Lung microvascular endothelial cell (primary cell): ENCODE data around the gene HOXD3. TPM values are rescaled to one million over a fixed set of nuclear protein-coding genes. Genes with fewer than 3 reads are reported as not detected.
A peak's percentile ranks its signal among the peaks of the same experiment; 100 is the strongest.

Source experiments
- DNase-seq, 2 donors: peaks; one replicate each; pipeline versions ENCODE4 v3.0.0 to v3.0.0-alpha.2; 2010; ENCODE audit warnings: low read depth in 2 of 2
- total RNA-seq: library from RNA; depleted of rRNA; stranded (reverse); fragments of >200 nt; gene quantifications from 2 replicates; pipeline ENCODE4 v1.2.1, GENCODE V29; 2014

The HOXD3 gene
- total RNA-seq, 1 donor from 2014 or later = 15.9 TPM

DNA sequence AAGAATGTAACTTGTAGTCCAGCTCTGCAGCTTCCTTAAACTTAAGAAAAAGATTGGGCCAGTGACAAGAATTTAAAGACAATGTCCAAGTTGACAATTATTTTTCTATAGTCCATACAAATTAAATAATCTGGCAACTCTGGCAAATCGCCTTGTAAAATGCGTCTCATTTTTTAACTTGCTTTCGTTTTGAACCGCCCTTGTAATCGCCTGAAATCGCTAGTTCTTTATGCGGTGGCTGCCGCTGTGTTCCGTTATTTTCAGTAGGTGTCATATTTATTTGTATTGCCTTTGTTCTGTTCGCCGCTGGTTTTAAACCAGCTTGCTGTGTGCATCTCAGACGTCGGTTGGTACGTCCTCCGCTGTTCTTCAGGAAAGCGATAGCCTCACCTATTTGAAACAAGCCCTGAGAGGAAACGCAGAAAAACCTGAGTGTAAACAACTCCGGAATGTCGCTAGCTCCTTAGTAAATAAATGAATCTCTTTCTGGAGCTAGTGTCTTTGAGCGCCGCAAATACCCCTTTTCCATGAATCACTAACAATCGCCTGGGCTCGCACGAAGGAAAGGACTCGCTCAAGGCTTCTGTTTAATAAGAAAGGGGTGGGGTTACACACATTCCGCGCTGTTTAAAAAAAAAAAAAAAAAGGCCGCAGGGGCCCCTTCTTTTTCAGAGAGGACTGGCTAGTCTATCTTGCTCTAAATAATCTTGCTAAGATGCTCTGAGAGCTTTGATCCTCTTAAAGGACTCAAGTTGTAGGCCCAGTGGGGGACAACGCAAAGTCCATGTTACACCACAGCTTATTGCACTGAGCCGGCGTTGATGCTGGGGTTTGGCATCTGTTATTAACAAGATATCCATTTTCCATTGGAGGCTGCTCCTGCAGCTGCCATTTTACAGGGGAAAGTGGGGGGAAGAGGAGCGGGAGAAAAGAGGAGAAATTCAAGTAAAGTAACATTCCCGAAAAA is 24.6 kb upstream of the HOXD3 start:
- DNase-seq = peak; percentile 12 to 79

GRCh38 chr2:176133389-176133788 is 23.7 kb upstream of the HOXD3 start:
- peak in 1 of 2 donors; percentile 33 for DNase-seq

DNA sequence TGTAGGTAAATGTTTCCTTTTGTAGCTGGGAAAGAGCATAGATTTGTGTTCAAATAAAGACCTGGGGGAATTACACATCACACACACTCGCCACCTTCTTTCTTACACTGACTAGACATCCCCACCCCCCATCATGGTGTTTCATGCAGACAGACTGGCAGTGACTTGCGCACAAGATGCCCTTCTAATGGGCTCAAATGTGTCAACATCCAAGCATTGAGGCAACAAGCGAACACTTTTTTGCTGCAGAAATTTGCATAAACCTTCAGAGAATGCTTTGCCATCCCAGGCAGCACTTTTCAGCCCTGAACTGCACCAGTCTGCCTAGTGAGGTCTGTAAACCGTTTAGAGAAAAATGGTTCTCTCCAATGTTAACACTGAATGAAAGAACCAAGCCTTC is 23.1 kb upstream of the HOXD3 start:
- peak in 1 of 2 donors; percentile 39 for DNase-seq

DNA sequence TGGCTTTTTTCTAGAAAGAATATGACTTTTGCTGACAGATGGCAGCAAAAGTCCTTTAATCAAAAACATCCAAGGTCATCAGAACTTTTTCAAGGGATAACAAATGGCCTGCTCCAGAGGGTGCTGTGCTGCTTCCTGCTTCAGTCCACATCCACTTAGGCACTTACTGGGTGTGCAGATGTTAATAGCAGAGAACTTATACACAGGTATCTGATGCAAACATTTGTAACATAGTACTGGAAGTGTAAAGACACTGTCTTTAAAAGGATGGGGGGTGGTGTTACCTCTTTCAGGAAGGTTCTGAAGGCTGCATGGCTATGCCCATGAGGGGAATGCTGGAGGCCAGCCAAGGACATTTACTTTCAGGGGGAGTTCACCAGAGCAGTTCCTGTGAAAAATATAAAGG is 22.1 kb upstream of the HOXD3 start:
- DNase-seq = peak in 1 of 2 donors; percentile 72

DNA sequence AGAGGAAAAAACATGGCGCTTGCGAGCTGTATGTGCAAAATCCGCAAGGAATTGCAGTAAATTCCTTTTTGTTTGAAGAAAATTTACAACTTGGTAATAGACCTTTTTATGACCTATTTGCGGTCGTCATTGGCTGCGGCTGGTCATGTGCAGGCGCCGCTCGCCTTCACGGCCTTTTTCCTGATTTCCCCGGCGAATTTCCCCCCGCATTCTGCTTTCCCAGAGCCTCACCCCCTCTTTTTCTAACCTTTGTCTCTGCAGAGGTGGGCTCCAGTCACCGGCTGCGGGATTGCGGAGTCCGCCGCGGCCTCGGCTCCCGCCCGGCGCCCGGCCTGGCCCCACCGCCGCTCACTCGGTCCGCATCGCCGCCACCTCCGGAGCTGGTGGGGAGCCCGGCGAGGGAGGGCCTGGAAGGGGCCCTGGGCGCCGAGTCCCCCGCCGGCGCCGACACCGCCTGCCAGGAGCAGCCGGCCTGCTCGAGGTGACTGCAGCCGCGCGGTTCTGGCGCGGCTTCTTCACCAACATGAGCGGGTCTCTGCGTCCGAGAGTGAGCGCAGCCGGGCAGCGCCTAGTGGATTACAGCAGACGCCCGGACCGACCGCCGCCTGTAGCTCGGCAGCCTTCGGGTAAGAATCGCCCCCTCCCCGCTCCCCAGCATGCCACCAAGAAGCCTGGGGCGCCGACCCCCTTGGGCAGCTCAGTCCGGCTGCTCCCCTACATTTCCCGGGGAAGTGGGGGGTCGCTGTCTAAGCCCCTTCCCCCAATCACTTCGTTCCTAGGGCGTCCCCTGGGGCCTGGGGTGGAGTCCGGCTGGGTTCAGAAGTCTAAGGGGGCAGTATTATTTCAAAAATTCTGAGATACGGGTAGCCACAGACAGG is 20.5 kb upstream of the HOXD3 start:
- DNase-seq = peak; percentile 28 to 84

DNA sequence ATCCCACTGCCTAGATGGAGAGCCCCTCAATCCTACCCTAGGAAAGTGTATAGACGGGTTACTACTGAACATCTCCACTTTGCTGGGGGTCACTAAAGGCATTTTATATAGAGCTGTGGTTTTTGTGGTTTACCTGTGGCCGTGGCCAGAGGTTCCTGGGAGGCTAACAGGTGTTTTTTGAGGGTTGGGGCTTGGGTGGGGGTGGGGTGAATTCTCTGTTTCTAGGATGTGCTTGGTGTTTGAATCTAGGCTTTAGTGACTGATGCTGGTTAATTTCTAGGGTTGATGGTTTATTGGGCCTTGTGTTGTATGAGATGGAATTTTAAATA is 19.9 kb upstream of the HOXD3 start:
- peak in 1 of 2 donors; percentile 33 for DNase-seq

DNA sequence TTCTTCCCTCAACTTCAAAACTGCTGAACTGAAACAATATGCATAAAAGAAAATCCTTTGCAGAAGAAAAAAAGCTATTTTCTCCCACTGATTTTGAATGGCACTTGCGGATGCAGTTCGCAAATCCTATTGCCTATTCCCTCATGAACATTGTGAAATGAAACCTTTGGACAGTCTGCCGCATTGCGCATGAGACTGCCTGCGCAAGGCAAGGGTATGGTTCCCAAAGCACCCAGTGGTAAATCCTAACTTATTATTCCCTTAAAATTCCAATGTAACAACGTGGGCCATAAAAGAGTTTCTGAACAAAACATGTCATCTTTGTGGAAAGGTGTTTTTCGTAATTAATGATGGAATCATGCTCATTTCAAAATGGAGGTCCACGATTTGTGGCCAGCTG is 19.2 kb upstream of the HOXD3 start:
- peak in 1 of 2 donors; percentile 69 for DNase-seq

DNA sequence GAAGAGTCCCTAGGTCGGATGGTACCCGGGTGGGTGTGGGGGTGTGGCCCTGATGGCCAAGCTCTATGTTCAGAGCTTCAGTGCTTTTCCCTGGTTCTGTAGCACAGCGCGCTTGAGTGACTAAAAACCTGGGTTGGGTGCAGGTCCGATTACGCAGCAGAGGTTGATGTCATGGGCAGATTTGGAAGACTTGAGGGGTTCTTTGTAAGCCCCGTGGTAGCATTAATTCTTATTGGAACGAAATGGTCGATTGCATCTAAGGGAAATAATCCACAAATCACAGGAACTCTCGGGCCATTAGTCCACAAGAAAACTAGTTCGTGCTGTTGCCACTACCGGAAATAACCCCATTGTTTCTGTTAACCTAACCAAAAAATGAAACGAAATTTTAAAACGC is 18.6 kb upstream of the HOXD3 start:
- peak in 1 of 2 donors; percentile 78 for DNase-seq

DNA sequence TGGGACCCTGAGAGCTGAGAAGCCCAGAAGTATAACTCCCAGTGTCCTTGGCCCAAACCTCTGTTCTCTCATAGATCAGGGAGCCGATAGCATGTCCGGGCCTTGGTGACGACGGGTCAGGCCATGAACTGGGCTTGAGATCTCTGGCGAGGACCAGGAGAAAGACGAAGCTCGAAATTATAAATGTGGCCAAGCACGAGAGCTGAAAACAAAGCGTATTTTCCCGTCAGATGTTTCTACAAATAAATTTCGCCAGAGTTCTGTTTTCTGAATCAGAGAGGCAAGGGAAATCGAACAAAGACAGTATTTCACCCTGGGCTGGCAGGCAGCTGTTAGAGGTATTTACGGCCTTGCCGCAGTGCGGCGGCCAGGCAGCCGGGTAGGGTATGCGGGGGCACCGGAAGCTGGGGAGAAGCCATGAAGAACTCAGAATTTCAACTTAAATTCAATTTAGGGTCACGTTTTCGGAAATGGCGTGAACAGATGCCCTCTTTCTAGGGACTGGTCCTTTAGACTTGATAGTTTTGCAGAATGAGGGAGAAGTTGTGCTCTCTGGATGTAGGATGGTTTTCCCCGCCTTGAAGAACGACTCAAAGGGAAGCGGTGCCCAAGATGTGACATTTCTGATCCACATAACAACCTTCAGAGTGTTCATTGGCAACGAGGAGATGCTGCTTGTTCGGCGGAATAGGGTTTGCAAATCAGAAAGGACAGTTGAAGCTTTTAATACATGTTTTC is 18.0 kb upstream of the HOXD3 start:
- DNase-seq = peak in 1 of 2 donors; percentile 72

DNA sequence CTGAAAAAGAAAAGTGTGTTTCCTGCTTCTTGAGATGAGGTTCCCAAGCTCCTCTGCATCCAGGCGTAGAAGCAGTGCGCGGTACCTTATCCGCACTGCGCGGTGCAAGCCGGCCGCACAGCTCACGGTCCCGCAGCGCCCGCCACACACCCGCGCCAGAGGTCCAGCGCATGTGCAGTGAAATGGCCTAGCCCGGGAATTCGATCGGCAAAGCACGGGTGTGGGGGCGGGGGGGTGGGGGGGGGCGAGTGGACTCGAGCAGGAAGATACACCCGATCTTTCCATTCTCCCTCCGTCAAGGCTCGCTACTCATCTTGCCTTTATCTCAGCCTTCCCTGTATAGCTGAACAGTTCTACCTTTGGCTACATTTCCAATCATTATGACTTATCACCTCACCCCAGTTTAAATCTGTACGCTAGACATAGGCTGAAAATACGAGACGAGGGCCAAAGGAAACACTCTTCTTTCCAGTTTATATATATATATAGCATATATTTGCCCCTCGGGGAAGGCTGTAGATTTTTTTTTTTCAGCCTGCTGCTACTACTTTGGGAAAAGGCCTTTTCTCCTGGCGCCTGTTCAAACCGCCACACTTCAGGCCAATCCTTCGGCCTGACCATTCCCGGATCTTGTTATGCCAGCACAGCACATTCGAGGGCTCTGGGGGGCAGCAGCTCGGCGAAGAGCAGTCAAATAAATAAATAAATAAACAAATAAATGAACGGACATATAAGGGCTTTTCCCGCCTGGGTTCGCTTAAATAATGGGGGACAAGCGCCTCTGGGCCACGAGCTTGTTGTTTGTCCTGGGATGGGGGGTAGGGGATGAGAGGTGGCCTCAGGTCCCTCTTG is 17.2 kb upstream of the HOXD3 start:
- DNase-seq = peak; percentile 7 to 80

DNA sequence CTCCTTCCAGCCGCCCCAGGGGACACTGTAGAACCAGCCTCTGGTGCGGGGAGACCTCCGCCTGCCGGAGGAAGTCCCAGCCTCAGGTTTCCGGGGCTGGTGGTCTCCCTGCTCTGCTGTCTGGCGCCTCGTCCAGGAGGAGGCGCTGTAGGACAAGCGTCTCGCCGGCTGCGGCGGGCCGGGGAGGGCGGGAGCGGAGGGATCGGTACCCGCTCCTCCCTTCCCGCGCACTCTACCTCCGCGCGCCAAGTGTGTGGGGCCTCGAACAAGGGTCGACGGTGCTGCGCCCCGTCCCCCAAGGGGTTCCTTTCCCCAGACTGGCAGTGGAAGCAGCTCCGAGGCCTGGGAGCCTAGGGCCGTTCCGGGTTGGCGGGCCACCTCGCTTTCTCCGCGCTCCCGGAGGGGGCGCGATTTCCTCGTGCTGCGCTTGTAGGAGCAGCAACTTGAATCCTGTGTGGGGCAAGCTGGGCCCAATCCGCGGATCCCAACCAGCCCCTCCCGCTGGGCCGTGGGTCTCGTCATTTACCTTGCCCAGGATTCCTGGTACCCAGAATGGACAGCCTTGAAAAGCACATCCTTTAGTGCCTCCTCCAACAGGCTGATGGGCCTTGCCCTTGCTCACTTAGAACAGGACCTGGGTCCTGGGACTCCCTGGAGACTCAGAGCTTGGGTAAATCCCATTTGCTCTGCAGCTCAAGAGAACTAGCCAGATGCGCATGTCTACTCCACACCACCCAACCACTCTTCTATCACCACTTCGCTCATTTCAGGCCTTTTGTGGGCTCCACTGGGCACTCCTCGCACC is 16.4 kb upstream of the HOXD3 start:
- peak; percentile 75 to 90 for DNase-seq

GRCh38 chr2:176142281-176142680 is 14.8 kb upstream of the HOXD3 start:
- no peak for DNase-seq

DNA sequence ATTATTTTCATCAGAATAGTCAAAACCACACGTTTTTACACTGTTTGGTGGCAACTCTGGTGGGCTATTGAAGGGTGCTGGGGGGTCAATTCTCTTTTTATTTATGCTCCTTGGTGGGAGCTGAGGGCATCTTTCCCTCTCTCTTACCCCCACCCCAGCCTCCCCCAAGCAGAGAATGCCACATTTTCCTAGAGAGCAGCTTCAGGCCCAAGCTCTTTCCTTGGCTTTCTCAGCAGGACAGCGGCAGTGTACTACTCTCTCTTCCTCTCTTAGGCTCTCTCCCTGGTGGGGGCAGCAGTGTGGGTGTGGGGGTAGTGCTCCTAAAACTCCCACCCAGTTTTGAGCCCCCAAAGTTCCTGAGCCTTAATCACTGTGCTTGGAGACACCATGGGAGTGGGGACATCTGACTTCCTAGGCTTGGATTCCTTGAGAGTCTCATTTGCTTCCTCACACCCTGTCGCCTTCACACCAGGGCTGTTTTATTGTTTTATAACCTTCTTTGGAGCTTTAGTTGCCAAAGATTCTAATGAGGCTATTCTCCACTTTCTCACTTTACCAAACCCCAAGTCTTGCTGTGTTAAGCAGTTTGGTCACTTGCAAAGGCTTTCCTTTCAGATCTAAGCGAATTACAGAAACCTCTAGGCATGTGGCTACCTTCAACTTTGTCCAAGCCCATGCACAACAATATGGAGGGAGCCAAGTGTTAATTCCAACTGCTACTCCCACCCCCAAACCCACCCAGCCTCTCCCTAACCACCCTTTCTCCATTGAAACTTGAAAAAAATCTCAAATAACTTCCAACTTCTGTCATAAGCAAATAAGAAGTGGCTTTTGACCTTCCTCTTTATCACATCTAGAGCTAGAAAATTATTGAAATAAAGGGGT is 11.8 kb upstream of the HOXD3 start:
- DNase-seq = no peak

- DNase-seq = no peak
These were observed 11.0 kb upstream of the HOXD3 start for GRCh38 chr2:176146101-176146500.

DNA sequence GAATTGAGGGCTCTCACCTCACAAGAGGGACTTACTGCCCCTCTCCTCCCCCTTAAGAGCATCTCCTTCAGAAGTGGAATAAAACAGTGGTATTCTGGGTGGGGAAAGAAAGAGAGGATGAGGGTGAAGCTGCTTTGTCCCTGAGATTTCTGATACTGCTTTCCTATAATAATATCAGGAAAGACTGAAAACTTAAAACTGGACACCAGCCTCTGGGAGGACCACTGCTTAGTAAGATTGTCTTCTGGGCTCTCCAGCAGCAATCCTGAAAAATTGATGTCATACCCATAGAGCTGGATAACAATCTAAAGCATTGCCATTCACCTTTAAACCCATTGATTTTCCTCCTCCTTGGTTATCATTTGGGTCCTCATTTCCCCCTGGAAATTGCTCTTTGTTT is 10.5 kb upstream of the HOXD3 start:
- DNase-seq = no peak

DNA sequence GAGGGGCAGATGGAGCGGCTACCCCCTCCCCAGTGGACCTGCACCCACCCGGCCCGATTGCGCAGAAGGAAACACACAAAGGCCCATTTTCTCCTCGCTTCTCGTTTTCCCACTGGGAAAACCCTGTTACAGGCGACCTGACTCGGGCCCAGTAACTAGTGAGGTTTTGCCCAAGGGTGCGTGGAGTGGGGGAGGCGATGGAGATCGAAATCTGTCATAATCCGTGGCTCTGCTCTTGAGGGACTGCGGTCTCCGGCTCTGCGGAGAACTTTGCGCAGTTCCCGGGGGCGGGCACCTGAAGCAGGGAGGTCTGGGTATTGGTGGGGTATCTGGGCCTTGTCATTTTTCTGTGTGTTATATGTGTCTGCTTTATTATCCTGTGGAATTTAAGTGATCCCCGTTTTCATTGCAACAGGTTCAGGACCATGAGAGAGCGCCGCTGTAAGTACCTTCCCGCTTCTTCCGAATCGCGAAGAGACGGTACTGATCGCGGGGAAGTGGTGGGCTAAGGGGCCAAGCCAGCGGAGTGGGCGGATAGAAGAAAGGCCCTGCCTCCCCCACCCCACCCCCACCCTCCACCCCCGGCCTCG is 9.8 kb upstream of the HOXD3 start:
- DNase-seq = no peak

- DNase-seq = no peak
These were observed 9.2 kb upstream of the HOXD3 start for GRCh38 chr2:176147800-176148496.
